ENCODE results near the gene MAML1.
"Not testable (repeated sequence)": the region's sequence is repeated elsewhere in the genome, so short reads cannot be mapped to it uniquely, and the experiment has no call there.

Gene MAML1

GRCh38 chr5:179732412-179732917, at the start of gene MAML1:
Gene MAML1 (plus strand): TSS chr5:179732822. CDS start chr5:179733113, 291 bp downstream.
- DNase-seq = peak; percentile 100

- DNase-seq = not testable (repeated sequence)
These were observed 43.4 kb upstream of the MAML1 start for GRCh38 chr5:179689212-179689611.

- no peak for DNase-seq
These were observed 38.1 kb upstream of the MAML1 start for GRCh38 chr5:179694561-179694960.

- no peak for DNase-seq
These were observed 36.0 kb upstream of the MAML1 start for GRCh38 chr5:179696603-179697002.

- DNase-seq = no peak
These were observed 35.5 kb upstream of the MAML1 start for GRCh38 chr5:179697108-179697507.

- DNase-seq = not testable (repeated sequence)
These were observed 35.1 kb upstream of the MAML1 start for GRCh38 chr5:179697543-179697942.

- DNase-seq = peak; percentile 100
These were observed 34.4 kb upstream of the MAML1 start for GRCh38 chr5:179697993-179698934.

- DNase-seq = no peak
These were observed 33.5 kb upstream of the MAML1 start, which contains the start of gene CANX for GRCh38 chr5:179698935-179699615. Gene CANX (plus strand): TSS chr5:179698967. CDS start chr5:179705682, 6,715 bp downstream.

- peak; percentile 27 for DNase-seq
These were observed 32.9 kb upstream of the MAML1 start for GRCh38 chr5:179699616-179700237.

GRCh38 chr5:179700401-179700918, 32.2 kb upstream of the MAML1 start:
- DNase-seq = peak; percentile 11

- peak; percentile 19 for DNase-seq
These were observed 16.3 kb upstream of the MAML1 start for GRCh38 chr5:179716286-179716685.

GRCh38 chr5:179720222-179720621, 12.4 kb upstream of the MAML1 start:
- no peak for DNase-seq

GRCh38 chr5:179724163-179724562, 8.5 kb upstream of the MAML1 start:
- DNase-seq = no peak

GRCh38 chr5:179727106-179727505, 5.5 kb upstream of the MAML1 start:
- no peak for DNase-seq

GRCh38 chr5:179729303-179729702, 3.3 kb upstream of the MAML1 start:
- no peak for DNase-seq

GRCh38 chr5:179729727-179730126, 2.9 kb upstream of the MAML1 start:
- no peak for DNase-seq

- DNase-seq = no peak
These were observed 2.3 kb upstream of the MAML1 start for GRCh38 chr5:179730356-179730755.

- no peak for DNase-seq
These were observed 1.8 kb upstream of the MAML1 start for GRCh38 chr5:179730852-179731251.

GRCh38 chr5:179731791-179732411, 721 bp upstream of the MAML1 start:
- peak; percentile 82 for DNase-seq

- DNase-seq = peak; percentile 37
These were observed 523 bp downstream of the MAML1 start for GRCh38 chr5:179732918-179733771.

- no peak for DNase-seq
These were observed 1.1 kb downstream of the MAML1 start for GRCh38 chr5:179733772-179734126.

Measured in fibroblast of skin of right biceps (primary cell).